Measurements from ENCODE around the gene COQ5. TPM values are rescaled to one million over a fixed set of nuclear protein-coding genes. Genes with fewer than 3 reads are reported as not detected.

COQ5 gene
- total and polyA plus RNA-seq, 2 experiments from 2014 or later: 30.7 to 32.6 TPM

DNA sequence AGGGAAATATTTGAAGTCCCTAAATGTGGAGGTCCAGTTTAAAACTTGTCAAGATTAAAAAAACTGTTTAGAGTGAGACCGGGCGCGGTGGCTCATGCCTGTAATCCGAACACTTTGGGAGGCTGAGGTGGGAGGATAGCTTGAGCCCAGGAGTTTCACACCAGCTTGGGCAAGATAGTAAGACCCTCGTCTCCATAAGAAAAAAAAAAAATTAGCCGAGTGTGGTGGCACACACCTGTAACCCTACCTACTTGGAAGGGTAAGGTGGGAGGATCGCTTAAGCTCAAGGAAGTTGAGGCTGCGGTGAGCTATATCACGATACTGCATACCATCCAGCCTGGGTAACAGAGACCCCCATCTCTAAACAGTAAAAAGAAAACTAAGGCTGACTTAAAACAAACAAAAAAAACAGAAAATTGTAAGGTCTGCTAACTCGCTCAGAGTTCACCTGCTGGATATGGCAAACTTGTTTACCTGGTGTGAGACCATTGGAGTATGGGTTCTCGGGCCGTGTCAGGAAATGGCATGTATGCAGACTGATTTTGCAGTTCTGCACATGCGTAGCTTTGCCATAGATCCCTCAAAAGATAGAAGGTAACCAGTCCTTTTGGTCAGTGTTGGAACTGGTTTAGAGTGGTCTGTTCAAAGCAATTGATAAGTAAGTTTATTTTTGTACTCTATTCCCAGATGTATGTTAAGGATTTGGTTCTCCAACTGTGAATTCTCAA is 7.3 kb upstream of the COQ5 start (continued):
- TF ChIP-seq, protein P1, sequence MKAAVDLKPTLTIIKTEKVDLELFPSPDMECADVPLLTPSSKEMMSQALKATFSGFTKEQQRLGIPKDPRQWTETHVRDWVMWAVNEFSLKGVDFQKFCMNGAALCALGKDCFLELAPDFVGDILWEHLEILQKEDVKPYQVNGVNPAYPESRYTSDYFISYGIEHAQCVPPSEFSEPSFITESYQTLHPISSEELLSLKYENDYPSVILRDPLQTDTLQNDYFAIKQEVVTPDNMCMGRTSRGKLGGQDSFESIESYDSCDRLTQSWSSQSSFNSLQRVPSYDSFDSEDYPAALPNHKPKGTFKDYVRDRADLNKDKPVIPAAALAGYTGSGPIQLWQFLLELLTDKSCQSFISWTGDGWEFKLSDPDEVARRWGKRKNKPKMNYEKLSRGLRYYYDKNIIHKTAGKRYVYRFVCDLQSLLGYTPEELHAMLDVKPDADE (IDR thresholded peaks at IDR 0.05): no peak
- TF ChIP-seq ZNF114 (CRISPR knock-in tag; IDR thresholded peaks at IDR 0.05): no peak
- TF ChIP-seq, protein P2, sequence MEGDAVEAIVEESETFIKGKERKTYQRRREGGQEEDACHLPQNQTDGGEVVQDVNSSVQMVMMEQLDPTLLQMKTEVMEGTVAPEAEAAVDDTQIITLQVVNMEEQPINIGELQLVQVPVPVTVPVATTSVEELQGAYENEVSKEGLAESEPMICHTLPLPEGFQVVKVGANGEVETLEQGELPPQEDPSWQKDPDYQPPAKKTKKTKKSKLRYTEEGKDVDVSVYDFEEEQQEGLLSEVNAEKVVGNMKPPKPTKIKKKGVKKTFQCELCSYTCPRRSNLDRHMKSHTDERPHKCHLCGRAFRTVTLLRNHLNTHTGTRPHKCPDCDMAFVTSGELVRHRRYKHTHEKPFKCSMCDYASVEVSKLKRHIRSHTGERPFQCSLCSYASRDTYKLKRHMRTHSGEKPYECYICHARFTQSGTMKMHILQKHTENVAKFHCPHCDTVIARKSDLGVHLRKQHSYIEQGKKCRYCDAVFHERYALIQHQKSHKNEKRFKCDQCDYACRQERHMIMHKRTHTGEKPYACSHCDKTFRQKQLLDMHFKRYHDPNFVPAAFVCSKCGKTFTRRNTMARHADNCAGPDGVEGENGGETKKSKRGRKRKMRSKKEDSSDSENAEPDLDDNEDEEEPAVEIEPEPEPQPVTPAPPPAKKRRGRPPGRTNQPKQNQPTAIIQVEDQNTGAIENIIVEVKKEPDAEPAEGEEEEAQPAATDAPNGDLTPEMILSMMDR (conservative IDR thresholded peaks at IDR 0.05; ENCODE audit: low read depth in 2 of 2): no peak
- no peak for TF ChIP-seq ZNF331 (CRISPR knock-in tag; IDR thresholded peaks at IDR 0.05; ENCODE audit: low read depth)

DNA sequence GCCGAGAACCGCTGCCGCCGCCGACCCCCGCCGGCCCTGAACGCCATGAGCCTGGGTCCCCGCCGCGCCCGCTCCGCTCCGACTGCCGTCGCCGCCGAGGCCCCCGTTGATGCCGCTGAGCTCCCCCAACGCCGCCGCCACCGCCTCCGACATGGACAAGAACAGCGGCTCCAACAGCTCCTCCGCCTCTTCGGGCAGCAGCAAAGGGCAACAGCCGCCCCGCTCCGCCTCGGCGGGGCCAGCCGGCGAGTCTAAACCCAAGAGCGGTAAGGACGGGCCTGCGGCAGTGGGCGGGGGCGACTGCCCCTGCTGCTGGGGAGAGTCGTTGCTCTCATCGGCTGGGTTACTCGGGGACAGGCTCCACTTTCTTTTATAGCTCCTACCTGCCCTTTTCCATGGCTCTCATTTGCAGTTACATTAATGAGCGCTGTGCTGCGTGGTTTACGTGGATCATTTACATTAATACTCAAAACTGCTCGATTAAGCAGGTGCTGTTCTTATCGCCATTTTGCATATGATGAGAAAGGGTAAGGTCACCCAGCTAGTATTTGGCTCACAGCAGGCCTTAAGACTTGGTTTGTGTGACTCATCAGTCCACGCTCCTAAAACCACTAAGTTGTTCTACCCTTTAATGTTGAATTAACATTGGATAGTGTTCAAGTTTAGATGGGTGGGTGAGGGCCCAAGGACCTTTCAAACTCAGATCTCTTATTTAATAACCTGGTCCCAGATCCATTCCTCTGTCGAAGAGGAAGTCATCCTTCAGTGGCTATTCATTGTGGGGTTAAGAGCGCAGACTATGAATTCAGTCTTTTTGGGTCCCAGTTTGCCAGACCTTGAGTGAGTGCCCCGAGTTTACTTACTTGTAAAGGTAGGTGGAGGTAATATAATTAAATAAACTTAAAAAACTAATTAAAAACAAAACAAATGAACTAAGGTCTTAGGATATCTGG is 6.0 kb upstream of the COQ5 start:
- Histone ChIP-seq H3K4me3 (peak overlapping the region; percentile 86), H2AFZ (peak overlapping the region; percentile 76), H3K27ac (ENCODE audit: low read depth) (peak overlapping the region; percentile 60), H3K9me2 (ENCODE audit: insufficient read depth) (no peaks in the 10 kb centered on the region), H3K79me2 (replicated peaks; ENCODE audit: insufficient read depth) (peaks cover 56% of the 10 kb centered on the region), H3K4me2 (peak overlapping the region; percentile 85), H4K20me1 (replicated peaks; ENCODE audit: insufficient read depth) (peaks cover 40% of the 10 kb centered on the region), H3K36me3 (ENCODE audit: insufficient read depth) (no peaks in the 10 kb centered on the region), H3F3A (replicated peaks; ENCODE audit: low read depth) (peaks cover 2% of the 10 kb centered on the region; the same call in 1 of the 2 replicates), H3K4me1 (ENCODE audit: insufficient read depth) (peaks cover 40% of the 10 kb centered on the region), H3K27me3 (ENCODE audit: insufficient read depth) (no peaks in the 10 kb centered on the region)
- Mint-ChIP-seq H3K36me3 (ENCODE audit: low read depth) (peaks cover 19% of the 10 kb centered on the region; the same call in 2 of the 3 replicates), H3K9me3 (no peaks in the 10 kb centered on the region), H3K4me1 (peaks cover 29% of the 10 kb centered on the region), H3K27me3 (ENCODE audit: insufficient read depth, low read depth, poor library complexity) (peaks cover 5% of the 10 kb centered on the region), H3K4me3 (peak overlapping the region; percentile 94), H3K27ac (peak overlapping the region; percentile 89)
- DNase-seq (ENCODE audit: low spot score): peak; percentile 67
- ATAC-seq: peak; percentile 87
- no peak for TF ChIP-seq ZNF114 (CRISPR knock-in tag; IDR thresholded peaks at IDR 0.05)
- TF ChIP-seq CREB1 (CRISPR knock-in tag; IDR thresholded peaks at IDR 0.05; ENCODE audit: low read depth): no peak
- TF ChIP-seq, protein P3, sequence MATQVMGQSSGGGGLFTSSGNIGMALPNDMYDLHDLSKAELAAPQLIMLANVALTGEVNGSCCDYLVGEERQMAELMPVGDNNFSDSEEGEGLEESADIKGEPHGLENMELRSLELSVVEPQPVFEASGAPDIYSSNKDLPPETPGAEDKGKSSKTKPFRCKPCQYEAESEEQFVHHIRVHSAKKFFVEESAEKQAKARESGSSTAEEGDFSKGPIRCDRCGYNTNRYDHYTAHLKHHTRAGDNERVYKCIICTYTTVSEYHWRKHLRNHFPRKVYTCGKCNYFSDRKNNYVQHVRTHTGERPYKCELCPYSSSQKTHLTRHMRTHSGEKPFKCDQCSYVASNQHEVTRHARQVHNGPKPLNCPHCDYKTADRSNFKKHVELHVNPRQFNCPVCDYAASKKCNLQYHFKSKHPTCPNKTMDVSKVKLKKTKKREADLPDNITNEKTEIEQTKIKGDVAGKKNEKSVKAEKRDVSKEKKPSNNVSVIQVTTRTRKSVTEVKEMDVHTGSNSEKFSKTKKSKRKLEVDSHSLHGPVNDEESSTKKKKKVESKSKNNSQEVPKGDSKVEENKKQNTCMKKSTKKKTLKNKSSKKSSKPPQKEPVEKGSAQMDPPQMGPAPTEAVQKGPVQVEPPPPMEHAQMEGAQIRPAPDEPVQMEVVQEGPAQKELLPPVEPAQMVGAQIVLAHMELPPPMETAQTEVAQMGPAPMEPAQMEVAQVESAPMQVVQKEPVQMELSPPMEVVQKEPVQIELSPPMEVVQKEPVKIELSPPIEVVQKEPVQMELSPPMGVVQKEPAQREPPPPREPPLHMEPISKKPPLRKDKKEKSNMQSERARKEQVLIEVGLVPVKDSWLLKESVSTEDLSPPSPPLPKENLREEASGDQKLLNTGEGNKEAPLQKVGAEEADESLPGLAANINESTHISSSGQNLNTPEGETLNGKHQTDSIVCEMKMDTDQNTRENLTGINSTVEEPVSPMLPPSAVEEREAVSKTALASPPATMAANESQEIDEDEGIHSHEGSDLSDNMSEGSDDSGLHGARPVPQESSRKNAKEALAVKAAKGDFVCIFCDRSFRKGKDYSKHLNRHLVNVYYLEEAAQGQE (IDR thresholded peaks at IDR 0.05; ENCODE audit: unreplicated experiment): no peak
- TF ChIP-seq JUNB (IDR thresholded peaks at IDR 0.05; ENCODE audit: unreplicated experiment): no peak
- TF ChIP-seq POLR2AphosphoS5 (IDR thresholded peaks at IDR 0.05; ENCODE audit: low read depth): no peak
- TF ChIP-seq, protein P4, sequence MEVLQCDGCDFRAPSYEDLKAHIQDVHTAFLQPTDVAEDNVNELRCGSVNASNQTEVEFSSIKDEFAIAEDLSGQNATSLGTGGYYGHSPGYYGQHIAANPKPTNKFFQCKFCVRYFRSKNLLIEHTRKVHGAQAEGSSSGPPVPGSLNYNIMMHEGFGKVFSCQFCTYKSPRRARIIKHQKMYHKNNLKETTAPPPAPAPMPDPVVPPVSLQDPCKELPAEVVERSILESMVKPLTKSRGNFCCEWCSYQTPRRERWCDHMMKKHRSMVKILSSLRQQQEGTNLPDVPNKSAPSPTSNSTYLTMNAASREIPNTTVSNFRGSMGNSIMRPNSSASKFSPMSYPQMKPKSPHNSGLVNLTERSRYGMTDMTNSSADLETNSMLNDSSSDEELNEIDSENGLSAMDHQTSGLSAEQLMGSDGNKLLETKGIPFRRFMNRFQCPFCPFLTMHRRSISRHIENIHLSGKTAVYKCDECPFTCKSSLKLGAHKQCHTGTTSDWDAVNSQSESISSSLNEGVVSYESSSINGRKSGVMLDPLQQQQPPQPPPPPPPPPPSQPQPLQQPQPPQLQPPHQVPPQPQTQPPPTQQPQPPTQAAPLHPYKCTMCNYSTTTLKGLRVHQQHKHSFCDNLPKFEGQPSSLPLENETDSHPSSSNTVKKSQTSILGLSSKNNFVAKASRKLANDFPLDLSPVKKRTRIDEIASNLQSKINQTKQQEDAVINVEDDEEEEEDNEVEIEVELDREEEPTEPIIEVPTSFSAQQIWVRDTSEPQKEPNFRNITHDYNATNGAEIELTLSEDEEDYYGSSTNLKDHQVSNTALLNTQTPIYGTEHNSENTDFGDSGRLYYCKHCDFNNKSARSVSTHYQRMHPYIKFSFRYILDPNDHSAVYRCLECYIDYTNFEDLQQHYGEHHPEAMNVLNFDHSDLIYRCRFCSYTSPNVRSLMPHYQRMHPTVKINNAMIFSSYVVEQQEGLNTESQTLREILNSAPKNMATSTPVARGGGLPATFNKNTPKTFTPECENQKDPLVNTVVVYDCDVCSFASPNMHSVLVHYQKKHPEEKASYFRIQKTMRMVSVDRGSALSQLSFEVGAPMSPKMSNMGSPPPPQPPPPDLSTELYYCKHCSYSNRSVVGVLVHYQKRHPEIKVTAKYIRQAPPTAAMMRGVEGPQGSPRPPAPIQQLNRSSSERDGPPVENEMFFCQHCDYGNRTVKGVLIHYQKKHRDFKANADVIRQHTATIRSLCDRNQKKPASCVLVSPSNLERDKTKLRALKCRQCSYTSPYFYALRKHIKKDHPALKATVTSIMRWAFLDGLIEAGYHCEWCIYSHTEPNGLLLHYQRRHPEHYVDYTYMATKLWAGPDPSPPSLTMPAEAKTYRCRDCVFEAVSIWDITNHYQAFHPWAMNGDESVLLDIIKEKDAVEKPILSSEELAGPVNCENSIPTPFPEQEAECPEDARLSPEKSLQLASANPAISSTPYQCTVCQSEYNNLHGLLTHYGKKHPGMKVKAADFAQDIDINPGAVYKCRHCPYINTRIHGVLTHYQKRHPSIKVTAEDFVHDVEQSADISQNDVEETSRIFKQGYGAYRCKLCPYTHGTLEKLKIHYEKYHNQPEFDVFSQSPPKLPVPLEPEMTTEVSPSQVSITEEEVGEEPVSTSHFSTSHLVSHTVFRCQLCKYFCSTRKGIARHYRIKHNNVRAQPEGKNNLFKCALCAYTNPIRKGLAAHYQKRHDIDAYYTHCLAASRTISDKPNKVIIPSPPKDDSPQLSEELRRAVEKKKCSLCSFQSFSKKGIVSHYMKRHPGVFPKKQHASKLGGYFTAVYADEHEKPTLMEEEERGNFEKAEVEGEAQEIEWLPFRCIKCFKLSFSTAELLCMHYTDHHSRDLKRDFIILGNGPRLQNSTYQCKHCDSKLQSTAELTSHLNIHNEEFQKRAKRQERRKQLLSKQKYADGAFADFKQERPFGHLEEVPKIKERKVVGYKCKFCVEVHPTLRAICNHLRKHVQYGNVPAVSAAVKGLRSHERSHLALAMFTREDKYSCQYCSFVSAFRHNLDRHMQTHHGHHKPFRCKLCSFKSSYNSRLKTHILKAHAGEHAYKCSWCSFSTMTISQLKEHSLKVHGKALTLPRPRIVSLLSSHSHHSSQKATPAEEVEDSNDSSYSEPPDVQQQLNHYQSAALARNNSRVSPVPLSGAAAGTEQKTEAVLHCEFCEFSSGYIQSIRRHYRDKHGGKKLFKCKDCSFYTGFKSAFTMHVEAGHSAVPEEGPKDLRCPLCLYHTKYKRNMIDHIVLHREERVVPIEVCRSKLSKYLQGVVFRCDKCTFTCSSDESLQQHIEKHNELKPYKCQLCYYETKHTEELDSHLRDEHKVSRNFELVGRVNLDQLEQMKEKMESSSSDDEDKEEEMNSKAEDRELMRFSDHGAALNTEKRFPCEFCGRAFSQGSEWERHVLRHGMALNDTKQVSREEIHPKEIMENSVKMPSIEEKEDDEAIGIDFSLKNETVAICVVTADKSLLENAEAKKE (CRISPR knock-in tag; IDR thresholded peaks at IDR 0.05): no peak

Measured in GM23338 (cell line).